Adrenal gland (tissue), 12 donors: ENCODE results near the gene CKM. TPM values are rescaled to one million over a fixed set of nuclear protein-coding genes. Genes with fewer than 3 reads are reported as not detected.

Experiments used
- DNase-seq, 7 donors: peaks; one replicate each; pipeline ENCODE4 v3.0.0-alpha.2; 2019 to 2020
- H3K27ac ChIP-seq, 5 donors: fragments of 200-600 bp; sonication (generic) in 4 of 5; 1 replicate in 3 of 5; 2 replicates in 2 of 5; pipeline versions ENCODE4 v1.5.1 to v1.8.0; 2016 to 2020; ENCODE audit warnings: mild to moderate bottlenecking in 1 of 5
- H3K27me3 ChIP-seq: fragments of 200-600 bp; 2 replicates; pipeline ENCODE4 v1.8.0; 2021
- H3K36me3 ChIP-seq, 2 donors: fragments of 200-600 bp; replicated peaks in 1 of 2; 1 replicate in 1 of 2; 2 replicates in 1 of 2; pipeline versions ENCODE4 v1.5.1 to v1.8.0; 2018 to 2022
- H3K4me1 ChIP-seq, 2 donors: fragments of 200-600 bp; replicated peaks in 1 of 2; 1 replicate in 1 of 2; 2 replicates in 1 of 2; pipeline versions ENCODE4 v1.5.1 to v1.8.0; 2018 to 2021
- H3K4me3 ChIP-seq, 4 donors: fragments of 200-600 bp; sonication (generic) in 3 of 4; one replicate each; pipeline ENCODE4 v1.5.1; 2016 to 2018
- H3K9me3 ChIP-seq, 3 donors: fragments of 200-600 bp; sonication (generic) in 1 of 3; replicated peaks in 1 of 3; 1 replicate in 2 of 3; 2 replicates in 1 of 3; pipeline versions ENCODE4 v1.5.1 to v1.8.0; 2016 to 2021
- POLR2A ChIP-seq, 2 donors: fragments of 450-650 bp; IDR thresholded peaks; one replicate each; pipeline ENCODE4 v1.6.1; 2017; ENCODE audit warnings: antibody characterized with exemption in 2 of 2, mild to moderate bottlenecking in 2 of 2, moderate library complexity in 1 of 2
- WGBS, 4 donors: extraction: QIAGEN DNeasy Blood & Tissue Kit in 2 of 4; methylation state at CpG; one replicate each; pipeline versions ENCODE4 v1.1.5 to v1.1.7; 2013 to 2017; 5-methylcytosine and 5-hydroxymethylcytosine counted together
- intact Hi-C, 2 donors: fragments of 100-400 bp; cut with DNase I; formaldehyde crosslinking; loops; one replicate each; pipeline versions ENCODE4 v1.14.1 to v1.15.0; 2022 to 2023
- polyA plus RNA-seq, 3 donors: library from polyadenylated mRNA; stranded (reverse); fragments of 200-250 nt in 2 of 3; fragments of 350-450 nt in 1 of 3; fragmentation: Illumina TruSeq in 1 of 3; extraction: RNeasy Lipid Tissue Mini Kit (QIAGEN cat#74804) in 1 of 3; gene quantifications; one replicate each; pipeline ENCODE4 v1.2.3, GENCODE V29; 2013 to 2014
- total RNA-seq, 9 donors: library from RNA; depleted of rRNA in 4 of 9; stranded (reverse); fragments of >200 nt in 4 of 9; fragments of 120-200 nt in 1 of 9; fragmentation: NEBNext Ultra II Directional in 1 of 9; extraction: Animal tissue kit (Norgen Biotek cat#: 25700) in 1 of 9; gene quantifications; one replicate each; pipeline versions ENCODE4 v1.1.0 to v1.2.4, GENCODE V29; 2013 to 2023
- TF ChIP-seq, protein P1 (sequence below), 6 experiments: fragments of 450-650 bp in 4 of 6; fragments of 200-600 bp in 2 of 6; sonication (generic) in 1 of 6; IDR thresholded peaks; 1 replicate in 5 of 6; 2 replicates in 1 of 6; pipeline versions ENCODE4 v1.5.1 to v1.8.0; 2016 to 2021; ENCODE audit warnings: antibody characterized with exemption in 6 of 6, mild to moderate bottlenecking in 2 of 6, moderate library complexity in 1 of 6
- donor health status: healthy with polysubstance abuse.
- donor health status: Bipolar disorder and iron deficiency.
- donor health status: DM: yes; HTN: yes; CAD: no.
- donor health status: DM: no; HTN: no; CAD: no.
- donor health status: DM: no; HTN: no; CAD: no.
- donor health status: DM: yes; HTN: yes; CAD: no.

Gene CKM
- total and polyA plus RNA-seq, 12 donors: 0.33 to 51.3 (median 1.4) TPM; not detected in 6

- WGBS, 4 donors: 95 to 97% (median 97%) methylated on average over 6 to 10 of the region's 10 CpGs
- no peak for DNase-seq
- no peak for TF ChIP-seq POLR2A (IDR thresholded peaks at IDR 0.05)
- TF ChIP-seq, protein P1, sequence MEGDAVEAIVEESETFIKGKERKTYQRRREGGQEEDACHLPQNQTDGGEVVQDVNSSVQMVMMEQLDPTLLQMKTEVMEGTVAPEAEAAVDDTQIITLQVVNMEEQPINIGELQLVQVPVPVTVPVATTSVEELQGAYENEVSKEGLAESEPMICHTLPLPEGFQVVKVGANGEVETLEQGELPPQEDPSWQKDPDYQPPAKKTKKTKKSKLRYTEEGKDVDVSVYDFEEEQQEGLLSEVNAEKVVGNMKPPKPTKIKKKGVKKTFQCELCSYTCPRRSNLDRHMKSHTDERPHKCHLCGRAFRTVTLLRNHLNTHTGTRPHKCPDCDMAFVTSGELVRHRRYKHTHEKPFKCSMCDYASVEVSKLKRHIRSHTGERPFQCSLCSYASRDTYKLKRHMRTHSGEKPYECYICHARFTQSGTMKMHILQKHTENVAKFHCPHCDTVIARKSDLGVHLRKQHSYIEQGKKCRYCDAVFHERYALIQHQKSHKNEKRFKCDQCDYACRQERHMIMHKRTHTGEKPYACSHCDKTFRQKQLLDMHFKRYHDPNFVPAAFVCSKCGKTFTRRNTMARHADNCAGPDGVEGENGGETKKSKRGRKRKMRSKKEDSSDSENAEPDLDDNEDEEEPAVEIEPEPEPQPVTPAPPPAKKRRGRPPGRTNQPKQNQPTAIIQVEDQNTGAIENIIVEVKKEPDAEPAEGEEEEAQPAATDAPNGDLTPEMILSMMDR (IDR thresholded peaks at IDR 0.05): no peak
- intact Hi-C loops: no loop called here
- peaks cover 0 to 42% of the 10 kb centered on the region in 2 donors for H3K36me3 ChIP-seq
- no peaks in the 10 kb centered on the region for H3K27me3 ChIP-seq
- H3K4me3 ChIP-seq: no peak overlapping the region
- H3K27ac ChIP-seq: no peak overlapping the region
- peaks cover 0 to 2% of the 10 kb centered on the region in 2 donors for H3K4me1 ChIP-seq
- no peaks in the 10 kb centered on the region for H3K9me3 ChIP-seq
Observed at GRCh38 chr19:45278087-45278486, 44.6 kb downstream of the CKM start.

- DNase-seq: peak in 1 of 7 donors; percentile 17
- H3K27me3 ChIP-seq: no peaks in the 10 kb centered on the region
- H3K27ac ChIP-seq: no peak overlapping the region
- no peak for TF ChIP-seq POLR2A (IDR thresholded peaks at IDR 0.05)
- no peaks in the 10 kb centered on the region for H3K9me3 ChIP-seq
- H3K4me1 ChIP-seq: peaks cover 0 to 14% of the 10 kb centered on the region in 2 donors
- H3K36me3 ChIP-seq: peaks cover 0 to 45% of the 10 kb centered on the region in 2 donors
- intact Hi-C loops: no loop called here
- WGBS, 4 donors: 56 to 71% (median 65%) methylated on average over 5 to 7 of the region's 7 CpGs
- H3K4me3 ChIP-seq: no peak overlapping the region
Observed at GRCh38 chr19:45276284-45276687, 46.4 kb downstream of the CKM start.

DNA sequence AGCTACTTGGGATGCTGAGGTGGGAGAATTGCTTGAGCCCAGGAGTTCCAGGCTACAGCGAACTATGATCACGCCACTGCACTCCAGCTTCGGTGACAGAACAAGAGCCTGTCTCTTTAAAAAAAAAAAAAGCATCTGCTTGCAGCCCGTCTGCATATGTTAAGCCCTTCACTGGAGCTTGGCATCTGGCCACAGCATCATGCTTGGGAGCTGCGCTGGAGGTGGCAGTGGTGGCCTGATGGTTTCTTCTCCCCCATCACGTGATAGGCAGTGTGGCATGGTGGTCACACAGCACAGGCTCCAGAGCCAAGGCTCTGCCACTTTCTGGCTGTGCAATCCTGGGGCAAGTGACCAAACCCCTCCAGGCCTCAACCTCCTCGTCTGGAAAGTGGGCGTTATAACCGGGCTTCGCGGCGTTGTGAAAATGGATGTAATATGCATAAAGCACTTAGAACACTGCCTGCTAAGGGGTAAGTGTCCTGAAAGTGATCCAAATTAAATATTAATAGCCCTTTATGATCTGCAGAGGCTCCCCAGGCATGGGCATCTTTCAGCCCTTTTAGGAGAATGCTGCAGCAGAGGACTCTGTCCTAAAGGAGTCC, 47.2 kb downstream of the CKM start:
- Histone ChIP-seq H3K9me3 (no peaks in the 10 kb centered on the region), H3K36me3 (peaks cover 0 to 47% of the 10 kb centered on the region in 2 donors), H3K4me1 (peaks cover 0 to 14% of the 10 kb centered on the region in 2 donors), H3K4me3 (no peak overlapping the region), H3K27ac (no peak overlapping the region), H3K27me3 (no peaks in the 10 kb centered on the region)
- intact Hi-C loops: no loop called here
- TF ChIP-seq POLR2A (IDR thresholded peaks at IDR 0.05): no peak
- TF ChIP-seq, protein P1 (IDR thresholded peaks at IDR 0.05): no peak
- WGBS, 4 donors: 83 to 85% (median 84%) methylated on average over 11 to 12 of the region's 12 CpGs
- DNase-seq: no peak

- no peaks in the 10 kb centered on the region for H3K9me3 ChIP-seq
- 80 to 86% (median 81%) methylated on average over 14 of the region's 14 CpGs for WGBS, 4 donors
- intact Hi-C loops: no loop called here
- DNase-seq: no peak
- H3K27ac ChIP-seq: peak overlapping the region in 1 of 5 donors; percentile 52
- H3K4me1 ChIP-seq: peaks cover 0 to 14% of the 10 kb centered on the region in 2 donors
- H3K27me3 ChIP-seq: no peaks in the 10 kb centered on the region
- H3K4me3 ChIP-seq: no peak overlapping the region
- H3K36me3 ChIP-seq: peaks cover 0 to 38% of the 10 kb centered on the region in 2 donors
- TF ChIP-seq POLR2A (IDR thresholded peaks at IDR 0.05): no peak
- TF ChIP-seq, protein P1 (IDR thresholded peaks at IDR 0.05): no peak
Observed at GRCh38 chr19:45273521-45273855, 49.2 kb downstream of the CKM start.

- WGBS, 4 donors: 49 to 55% (median 54%) methylated on average over 6 to 7 of the region's 7 CpGs
- no peaks in the 10 kb centered on the region for H3K27me3 ChIP-seq
- intact Hi-C loops: no loop called here
- TF ChIP-seq POLR2A (IDR thresholded peaks at IDR 0.05): no peak
- TF ChIP-seq, protein P1 (IDR thresholded peaks at IDR 0.05): no peak
- H3K4me1 ChIP-seq: peaks cover 0 to 14% of the 10 kb centered on the region in 2 donors
- no peaks in the 10 kb centered on the region for H3K9me3 ChIP-seq
- peaks cover 0 to 44% of the 10 kb centered on the region in 2 donors for H3K36me3 ChIP-seq
- DNase-seq: peak in 2 of 7 donors; percentile 32 to 39
- no peak overlapping the region for H3K4me3 ChIP-seq
- peak overlapping the region in 1 of 5 donors; percentile 20 for H3K27ac ChIP-seq
Observed at GRCh38 chr19:45271735-45272108, 51.0 kb downstream of the CKM start.
